ENCODE results near the gene CRYGC.
"Not testable (repeated sequence)": the region's sequence is repeated elsewhere in the genome, so short reads cannot be mapped to it uniquely, and the experiment has no call there.

The CRYGC gene

DNA sequence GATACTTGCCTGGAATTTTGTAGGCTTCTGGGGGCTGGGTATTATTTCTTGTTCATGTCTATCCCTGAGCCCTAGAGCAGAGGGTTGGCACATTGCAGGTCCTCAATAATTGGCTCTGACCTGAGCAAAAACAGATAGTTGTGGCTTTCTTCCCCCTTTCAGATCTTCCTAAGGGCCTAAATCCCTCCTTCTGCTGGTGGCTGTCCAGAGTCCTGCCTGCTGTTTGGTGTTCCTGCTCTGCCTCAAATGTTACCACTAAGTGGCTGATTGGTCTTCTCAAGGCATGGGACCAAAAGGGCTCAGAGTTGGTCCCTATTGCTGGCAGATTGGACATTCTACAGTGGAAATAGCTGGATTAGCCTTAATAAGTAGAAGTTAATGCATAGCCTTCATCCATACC, 17.4 kb upstream of the CRYGC start:
- H3K9me3 Mint-ChIP-seq = no peaks in the 10 kb centered on the region

DNA sequence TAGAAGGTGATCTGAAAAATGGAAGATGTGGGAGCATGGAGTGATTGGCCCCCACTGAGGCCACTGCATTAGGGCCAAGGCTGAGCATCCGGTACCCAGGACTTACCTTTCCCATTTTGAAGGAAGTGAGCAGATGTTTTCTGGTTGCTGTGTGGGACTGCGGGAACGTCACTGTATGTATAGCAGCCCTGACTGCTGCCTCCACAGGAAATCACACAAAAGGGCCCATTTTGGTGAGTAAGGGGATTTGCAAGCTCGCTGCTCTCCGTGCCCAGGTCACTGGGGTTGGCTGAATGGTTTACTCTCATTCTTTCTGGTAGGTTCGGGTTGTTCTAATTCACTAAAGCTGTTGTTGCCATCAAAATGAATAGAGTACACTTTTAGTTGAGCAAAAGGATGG, 16.4 kb upstream of the CRYGC start, which contains the start of gene CRYGB:
Gene CRYGB, minus strand, starts transcription at position 153 of the 400 bp plus-strand sequence. Its CDS starts 38 bp downstream, at position 115.
- Mint-ChIP-seq H3K9me3 (no peaks in the 10 kb centered on the region), H3K27ac (no peak within 1 kb of the TSS), H3K27me3 (peaks cover 2% of the 10 kb centered on the region), H3K4me3 (no peak within 1 kb of the TSS), H3K4me1 (ENCODE audit: low read depth) (no peaks in the 10 kb centered on the region), H3K36me3 (ENCODE audit: low read depth) (no peaks in the 10 kb centered on the region)
- no peak for DNase-seq

More for the DNA sequence above, 17.4 kb upstream of the CRYGC start:
- Mint-ChIP-seq H3K4me1 (ENCODE audit: low read depth) (no peaks in the 10 kb centered on the region), H3K27ac (no peak overlapping the region), H3K36me3 (ENCODE audit: low read depth) (no peaks in the 10 kb centered on the region), H3K4me3 (no peak overlapping the region), H3K27me3 (peaks cover 2% of the 10 kb centered on the region)
- DNase-seq = no peak

DNA sequence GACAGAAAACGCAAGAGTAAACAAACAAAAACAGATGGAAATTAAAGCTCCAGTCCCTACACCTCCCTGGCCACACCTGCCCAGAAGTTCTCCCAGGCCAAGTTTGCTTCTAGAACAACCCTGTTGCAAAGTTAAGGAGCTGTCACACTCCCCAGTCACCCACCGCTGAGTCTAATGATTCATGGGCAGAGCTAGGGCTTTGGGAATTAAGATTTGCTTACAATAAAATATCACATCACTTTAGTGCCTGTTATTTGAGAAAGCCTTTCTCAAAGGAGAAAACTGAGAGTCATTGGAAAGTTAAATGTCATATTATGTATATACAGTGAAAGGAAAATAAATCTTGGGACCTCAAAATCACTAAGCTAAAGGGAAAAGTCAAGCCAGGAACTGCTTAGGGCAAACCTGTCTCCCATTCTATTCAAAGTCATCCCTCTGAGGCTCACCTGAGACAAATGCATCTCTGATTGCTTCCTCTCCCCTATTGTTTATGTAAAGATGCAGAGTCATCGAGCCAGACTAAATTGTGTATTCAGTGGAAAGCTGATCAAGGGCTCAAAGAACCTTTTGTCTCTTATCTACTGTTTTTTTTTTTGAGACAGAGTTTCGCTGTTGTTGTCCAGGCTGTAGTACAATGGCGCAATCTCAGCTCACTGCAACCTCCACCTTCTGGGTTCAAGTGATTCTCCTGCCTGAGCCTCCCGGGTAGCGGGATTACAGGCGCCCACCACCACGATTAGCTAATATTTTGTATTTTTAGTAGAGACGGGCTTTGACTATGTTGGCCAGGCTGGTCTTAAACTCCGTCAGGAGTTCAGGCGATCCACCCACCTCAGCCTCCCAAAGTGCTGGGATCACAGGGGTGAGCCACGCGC, 13.5 kb upstream of the CRYGC start:
- peaks cover 3% of the 10 kb centered on the region for H3K9me3 Mint-ChIP-seq
- H3K4me1 Mint-ChIP-seq (ENCODE audit: low read depth) = no peaks in the 10 kb centered on the region
- no peak for DNase-seq
- no peak overlapping the region for H3K4me3 Mint-ChIP-seq
- no peaks in the 10 kb centered on the region for H3K36me3 Mint-ChIP-seq (ENCODE audit: low read depth)
- no peaks in the 10 kb centered on the region for H3K27me3 Mint-ChIP-seq
- no peak overlapping the region for H3K27ac Mint-ChIP-seq

DNA sequence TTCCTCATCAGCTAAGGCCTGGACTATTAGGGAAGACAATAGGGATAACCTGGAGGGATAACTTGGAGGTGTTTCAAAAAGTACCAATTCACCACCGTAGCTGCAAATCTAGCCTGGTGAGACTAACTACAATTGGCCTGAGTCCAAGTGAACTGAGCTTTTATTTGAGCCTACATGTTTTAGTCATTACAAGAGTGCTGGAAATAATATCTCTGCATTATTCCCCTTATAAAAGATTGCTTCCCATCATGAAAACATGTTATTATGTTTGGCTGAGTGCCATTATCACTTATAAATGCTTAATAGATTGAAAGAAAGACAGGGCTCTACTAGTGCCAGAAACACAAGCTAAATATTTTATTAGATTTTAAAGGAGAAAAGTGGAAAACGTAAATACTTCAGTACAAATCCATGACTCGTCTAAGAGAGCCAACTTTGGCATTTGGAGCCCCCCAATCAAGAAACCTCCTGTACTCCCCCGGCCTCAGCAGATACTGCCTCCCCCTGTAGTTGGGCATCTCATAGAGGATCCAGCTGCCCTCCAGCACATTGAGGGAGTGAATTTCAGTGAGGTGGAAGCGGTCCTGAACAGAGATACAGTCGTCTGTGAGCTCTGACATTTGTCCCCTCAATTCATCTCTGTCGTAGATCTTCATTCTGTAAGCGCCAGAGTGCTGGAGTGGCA, 12.8 kb upstream of the CRYGC start:
- Mint-ChIP-seq H3K36me3 (ENCODE audit: low read depth) (no peaks in the 10 kb centered on the region), H3K4me1 (ENCODE audit: low read depth) (no peaks in the 10 kb centered on the region), H3K9me3 (peaks cover 6% of the 10 kb centered on the region), H3K4me3 (no peak overlapping the region), H3K27me3 (no peaks in the 10 kb centered on the region), H3K27ac (no peak overlapping the region)
- DNase-seq = no peak

DNA sequence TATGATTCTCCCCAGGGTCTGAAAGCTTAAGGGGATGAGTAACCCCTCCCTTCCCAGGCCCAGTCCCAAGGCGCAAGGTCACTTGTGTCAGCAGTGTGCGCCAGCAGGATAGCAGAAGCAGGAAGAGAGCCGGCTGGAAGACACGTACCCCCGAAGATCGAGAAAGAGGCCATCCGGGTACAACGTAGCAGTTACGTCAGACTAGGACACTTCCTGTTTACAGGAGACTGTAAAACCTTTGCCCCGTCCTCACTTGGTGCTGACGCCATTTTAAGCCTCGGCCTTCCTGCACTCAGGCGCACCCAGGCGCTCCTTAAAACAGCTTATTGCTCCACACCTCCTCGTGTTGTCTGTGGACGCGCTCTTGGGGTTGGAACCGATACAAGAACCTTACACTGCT, 9.8 kb upstream of the CRYGC start:
- H3K27me3 Mint-ChIP-seq = no peaks in the 10 kb centered on the region
- no peak for DNase-seq
- H3K4me3 Mint-ChIP-seq = no peak overlapping the region
- no peak overlapping the region for H3K27ac Mint-ChIP-seq
- no peaks in the 10 kb centered on the region for H3K36me3 Mint-ChIP-seq (ENCODE audit: low read depth)
- peaks cover 6% of the 10 kb centered on the region for H3K9me3 Mint-ChIP-seq
- H3K4me1 Mint-ChIP-seq (ENCODE audit: low read depth) = peaks cover 10% of the 10 kb centered on the region

DNA sequence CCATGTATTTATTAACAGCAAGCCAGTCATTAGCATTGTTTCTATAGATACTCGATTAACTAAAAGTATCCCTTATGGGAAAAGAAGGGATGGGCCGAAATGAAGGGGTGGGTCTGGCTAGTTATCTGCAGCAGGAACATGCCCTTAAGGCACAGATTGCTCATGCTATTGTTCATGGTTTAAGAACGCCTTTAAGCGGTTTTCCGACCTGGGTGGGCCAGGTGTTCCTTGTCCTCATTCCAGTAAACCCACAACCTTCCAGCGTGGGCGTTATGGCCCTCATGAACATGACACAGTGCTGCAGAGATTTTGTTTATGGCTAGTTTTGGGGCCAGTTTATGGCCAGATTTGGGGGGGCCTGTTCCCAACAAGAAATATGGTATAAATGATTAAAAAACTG, 8.7 kb upstream of the CRYGC start:
- DNase-seq; H3K27me3 Mint-ChIP-seq; H3K4me1 Mint-ChIP-seq (ENCODE audit: low read depth); H3K27ac Mint-ChIP-seq; H3K36me3 Mint-ChIP-seq (ENCODE audit: low read depth); H3K4me3 Mint-ChIP-seq; H3K9me3 Mint-ChIP-seq: not testable (repeated sequence)

DNA sequence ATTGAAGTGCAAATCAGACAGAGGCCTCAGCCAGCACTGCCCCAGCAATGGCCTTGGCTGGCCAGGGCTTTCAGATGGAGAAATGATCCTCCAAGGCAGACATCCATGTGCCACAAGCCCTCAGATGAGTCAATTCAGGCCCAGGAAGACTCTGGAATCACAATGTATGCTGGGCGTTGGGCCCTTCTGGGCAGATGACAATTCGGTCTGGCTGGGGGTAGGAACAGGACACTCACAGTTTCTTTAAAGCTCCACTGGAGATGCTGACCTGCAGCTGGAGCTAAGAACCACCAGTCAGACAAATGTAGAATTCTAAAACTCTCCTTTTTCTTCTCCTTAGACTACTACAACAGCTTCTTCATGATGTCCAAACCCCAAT, 7.1 kb upstream of the CRYGC start:
- H3K4me1 Mint-ChIP-seq (ENCODE audit: low read depth) = peaks cover 10% of the 10 kb centered on the region
- DNase-seq = no peak
- H3K27me3 Mint-ChIP-seq = no peaks in the 10 kb centered on the region
- H3K36me3 Mint-ChIP-seq (ENCODE audit: low read depth) = no peaks in the 10 kb centered on the region
- H3K4me3 Mint-ChIP-seq = no peak overlapping the region
- H3K27ac Mint-ChIP-seq = no peak overlapping the region
- H3K9me3 Mint-ChIP-seq = peaks cover 6% of the 10 kb centered on the region

DNA sequence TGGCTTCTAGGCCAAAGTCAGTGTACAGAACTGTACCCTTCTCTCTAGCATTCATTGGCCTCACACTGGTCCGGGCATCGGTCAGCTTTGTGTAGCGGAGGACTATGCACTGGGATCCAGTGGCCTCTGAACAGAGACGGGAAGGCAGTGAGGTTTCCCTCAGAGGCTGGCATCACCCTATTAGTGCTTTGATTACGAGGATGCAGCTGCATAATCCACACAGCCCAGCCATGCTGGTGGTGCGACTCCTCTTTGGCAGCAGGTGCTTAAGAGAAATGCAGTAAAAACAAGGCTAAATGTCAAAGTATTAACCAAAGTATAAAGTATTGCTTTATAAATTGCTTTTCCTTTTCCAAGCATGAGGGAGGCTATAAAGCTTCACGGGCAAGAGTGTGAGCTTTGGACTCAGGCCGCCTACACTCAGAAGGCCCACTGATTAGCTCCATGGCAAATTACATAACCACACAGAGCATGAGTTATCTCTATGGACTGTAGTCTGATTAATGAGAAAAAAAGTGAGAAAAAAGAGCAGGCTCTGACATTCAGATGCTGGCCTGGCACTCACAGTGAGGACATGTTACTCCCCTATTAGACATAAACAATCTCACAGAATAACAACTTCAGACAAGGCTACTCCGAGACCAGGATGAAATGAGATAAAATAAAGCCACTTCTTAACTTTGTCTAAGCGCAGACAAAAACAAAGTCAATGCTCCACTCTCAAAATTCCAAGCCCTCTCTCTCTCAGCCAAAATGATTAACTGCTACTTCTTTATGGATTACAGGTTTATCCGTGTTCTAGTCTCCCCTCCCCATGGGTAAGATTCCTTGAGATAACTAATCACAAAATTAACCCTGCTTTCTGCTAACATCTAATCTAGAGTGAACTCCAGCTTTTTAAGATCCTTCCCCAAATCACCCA, 6.4 kb upstream of the CRYGC start:
- H3K4me1 Mint-ChIP-seq (ENCODE audit: low read depth) = peaks cover 10% of the 10 kb centered on the region
- H3K9me3 Mint-ChIP-seq = peaks cover 6% of the 10 kb centered on the region
- H3K4me3 Mint-ChIP-seq = no peak overlapping the region
- no peak overlapping the region for H3K27ac Mint-ChIP-seq
- H3K27me3 Mint-ChIP-seq = no peaks in the 10 kb centered on the region
- no peaks in the 10 kb centered on the region for H3K36me3 Mint-ChIP-seq (ENCODE audit: low read depth)
- no peak for DNase-seq

DNA sequence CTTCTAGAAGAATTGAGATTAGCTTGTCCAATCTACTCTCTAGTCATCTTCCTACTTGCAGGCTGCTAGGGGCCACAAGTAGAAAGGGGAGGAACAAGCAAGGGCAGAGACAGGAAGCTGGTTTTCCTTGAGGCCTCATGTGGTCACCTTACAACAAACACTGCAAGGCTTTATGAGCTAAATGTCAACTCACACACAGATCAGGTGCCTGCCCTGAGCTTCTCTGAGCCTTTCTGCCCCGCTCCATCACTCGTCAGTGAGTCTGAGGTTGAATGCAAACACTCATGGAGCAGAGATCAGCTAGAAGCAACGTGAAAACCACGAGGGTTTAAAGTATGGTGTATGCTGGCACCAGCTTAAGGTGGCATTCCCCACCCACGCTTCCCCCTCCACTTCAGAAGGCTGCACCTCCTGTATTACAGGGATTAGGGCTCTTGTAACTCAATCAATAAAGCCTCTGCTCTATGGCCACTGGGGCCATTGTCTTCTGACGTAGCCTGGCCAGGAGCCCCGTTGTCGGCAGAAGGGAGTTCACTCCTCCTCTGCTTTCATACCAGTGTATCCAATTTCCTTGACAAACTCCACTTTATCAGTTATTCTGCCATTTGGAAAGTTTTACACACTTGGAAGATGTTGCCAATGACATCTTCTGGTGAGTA, 5.4 kb upstream of the CRYGC start:
- Mint-ChIP-seq H3K4me1 (ENCODE audit: low read depth) (peaks cover 10% of the 10 kb centered on the region), H3K36me3 (ENCODE audit: low read depth) (no peaks in the 10 kb centered on the region), H3K9me3 (peaks cover 6% of the 10 kb centered on the region), H3K27ac (no peak overlapping the region), H3K27me3 (no peaks in the 10 kb centered on the region), H3K4me3 (no peak overlapping the region)
- DNase-seq = no peak

DNA sequence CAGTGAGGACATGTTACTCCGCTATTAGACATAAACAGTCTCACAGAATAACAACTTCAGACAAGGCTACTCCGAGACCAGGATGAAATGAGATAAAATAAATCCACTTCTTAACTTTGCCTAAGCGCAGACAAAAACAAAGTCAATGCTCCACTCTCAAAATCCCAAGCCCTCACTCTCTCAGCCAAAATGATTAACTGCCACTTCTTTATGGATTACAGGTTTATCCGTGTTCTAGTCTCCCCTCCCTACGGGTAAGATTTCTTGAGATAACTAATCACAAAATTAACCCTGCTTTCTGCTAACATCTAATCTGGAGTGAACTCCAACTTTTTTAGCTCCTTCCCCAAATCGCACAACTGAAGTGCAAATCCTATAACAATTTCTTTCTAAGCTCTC, 1.1 kb upstream of the CRYGC start:
- no peaks in the 10 kb centered on the region for H3K9me3 Mint-ChIP-seq
- DNase-seq = no peak
- H3K27me3 Mint-ChIP-seq = peaks cover 14% of the 10 kb centered on the region
- no peak overlapping the region for H3K4me3 Mint-ChIP-seq
- H3K4me1 Mint-ChIP-seq (ENCODE audit: low read depth) = peaks cover 9% of the 10 kb centered on the region
- H3K36me3 Mint-ChIP-seq (ENCODE audit: low read depth) = no peaks in the 10 kb centered on the region
- no peak overlapping the region for H3K27ac Mint-ChIP-seq

DNA sequence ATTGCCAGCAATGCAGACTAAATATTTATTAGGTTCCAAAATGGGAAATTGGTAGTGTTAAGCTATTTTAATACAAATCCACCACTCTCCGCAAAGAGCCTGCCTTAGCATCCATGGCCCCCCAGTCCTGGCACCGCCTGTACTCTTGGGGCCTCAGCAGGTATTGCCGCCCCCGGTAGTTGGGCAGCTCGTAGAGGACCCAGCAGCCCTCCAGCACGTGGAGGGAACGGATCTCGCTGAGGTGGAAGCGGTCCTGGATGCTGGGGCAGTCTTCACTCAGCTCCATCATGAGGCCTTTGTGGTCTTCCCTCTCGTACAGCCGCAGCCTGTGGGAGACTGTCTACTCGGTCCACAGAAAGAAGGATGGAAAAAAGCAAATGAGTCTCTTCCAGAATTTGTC, 1.5 kb downstream of the CRYGC start:
- H3K27me3 Mint-ChIP-seq = peaks cover 37% of the 10 kb centered on the region
- H3K4me3 Mint-ChIP-seq = no peak overlapping the region
- DNase-seq = no peak
- no peak overlapping the region for H3K27ac Mint-ChIP-seq
- no peaks in the 10 kb centered on the region for H3K36me3 Mint-ChIP-seq (ENCODE audit: low read depth)
- H3K4me1 Mint-ChIP-seq (ENCODE audit: low read depth) = peaks cover 13% of the 10 kb centered on the region
- no peaks in the 10 kb centered on the region for H3K9me3 Mint-ChIP-seq

DNA sequence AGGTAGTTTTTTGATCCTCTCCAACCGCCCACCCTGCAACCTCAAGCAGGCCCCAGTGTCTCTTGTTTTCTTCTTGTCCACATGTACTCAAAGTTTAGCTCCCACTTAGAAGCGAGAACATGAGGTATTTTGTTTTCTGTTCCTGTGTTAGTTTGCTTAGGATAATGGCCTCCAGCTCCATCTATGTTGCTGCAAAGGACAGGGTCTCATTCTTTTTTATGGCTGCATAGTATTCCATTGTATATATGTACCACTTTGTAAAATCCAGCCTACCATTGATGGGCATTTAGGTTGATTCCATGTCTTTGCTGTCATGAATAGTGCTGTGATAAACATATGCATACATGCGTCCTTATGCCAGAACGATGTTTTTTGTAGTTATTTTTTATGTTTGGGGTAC, 2.5 kb downstream of the CRYGC start:
- no peaks in the 10 kb centered on the region for H3K36me3 Mint-ChIP-seq (ENCODE audit: low read depth)
- no peak for DNase-seq
- H3K4me3 Mint-ChIP-seq = no peak overlapping the region
- no peaks in the 10 kb centered on the region for H3K9me3 Mint-ChIP-seq
- peaks cover 40% of the 10 kb centered on the region for H3K27me3 Mint-ChIP-seq
- peaks cover 13% of the 10 kb centered on the region for H3K4me1 Mint-ChIP-seq (ENCODE audit: low read depth)
- no peak overlapping the region for H3K27ac Mint-ChIP-seq

DNA sequence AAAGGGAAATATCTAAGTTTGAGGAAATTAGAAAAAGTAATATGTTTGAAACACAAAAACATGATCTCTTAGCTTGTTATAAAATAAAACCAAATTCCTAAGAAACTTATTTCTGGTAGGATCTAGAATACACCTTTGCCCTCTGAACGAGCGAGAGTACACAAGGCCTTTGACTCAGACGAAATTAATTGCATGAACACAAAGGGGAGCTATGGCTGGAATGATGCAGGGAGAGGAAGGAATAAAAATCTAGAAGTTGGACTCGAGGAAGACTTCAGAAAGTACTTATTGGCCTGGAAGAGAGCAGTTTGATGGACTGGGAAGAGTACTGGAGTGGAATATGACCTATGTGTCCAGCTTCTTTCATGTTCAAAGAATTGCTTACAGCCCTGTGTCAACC, 4.4 kb downstream of the CRYGC start:
- H3K27me3 Mint-ChIP-seq = peaks cover 40% of the 10 kb centered on the region
- peaks cover 13% of the 10 kb centered on the region for H3K4me1 Mint-ChIP-seq (ENCODE audit: low read depth)
- no peaks in the 10 kb centered on the region for H3K36me3 Mint-ChIP-seq (ENCODE audit: low read depth)
- no peak overlapping the region for H3K27ac Mint-ChIP-seq
- no peak overlapping the region for H3K4me3 Mint-ChIP-seq
- DNase-seq = no peak
- no peaks in the 10 kb centered on the region for H3K9me3 Mint-ChIP-seq
